Right forelimb (tissue), 1 donor: Measurements from ENCODE around the gene UBE4B.
"Not testable (repeated sequence)": the region's sequence is repeated elsewhere in the genome, so short reads cannot be mapped to it uniquely, and the experiment has no call there.

Experiments
- DNase-seq: peaks from one replicate; pipeline ENCODE4 v3.0.0-alpha.2; 2018

Gene UBE4B

GRCh38 chr1:10213186-10213705, 180.5 kb downstream of the UBE4B start:
- no peak for DNase-seq

- no peak for DNase-seq
Observed at GRCh38 chr1:10216090-10216749, 183.5 kb downstream of the UBE4B start.

DNA sequence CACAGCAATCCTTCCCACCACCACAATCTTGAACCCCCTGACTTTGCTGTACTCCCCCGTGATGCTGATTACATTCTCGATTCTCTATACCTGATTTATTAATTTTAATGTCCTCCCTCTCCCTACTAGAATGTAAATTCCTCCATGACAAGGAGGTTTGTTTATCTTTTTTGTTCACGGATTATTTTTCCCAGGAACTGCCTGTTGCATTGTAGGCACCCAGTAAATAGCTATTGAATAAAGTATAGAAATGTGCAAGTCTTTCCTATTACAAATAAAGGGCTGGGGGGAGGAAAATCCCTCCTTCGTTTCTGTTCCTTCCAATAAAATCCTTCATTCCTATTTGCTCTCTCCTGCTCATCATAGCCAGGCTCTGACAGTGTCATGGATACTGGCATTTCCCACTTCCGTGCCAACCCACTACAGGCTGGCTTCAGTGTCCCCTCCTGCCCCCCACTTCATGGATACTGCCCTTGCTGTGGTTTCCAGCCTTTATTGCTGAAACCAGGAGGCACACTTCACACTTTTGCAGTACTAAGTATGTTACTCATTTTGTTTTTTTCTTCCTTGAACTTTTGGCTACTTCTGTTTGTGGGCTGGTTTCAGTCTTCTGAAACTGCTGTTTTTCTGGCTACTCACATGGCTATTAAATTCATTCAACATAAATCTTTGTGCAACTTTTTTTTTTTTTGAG, 185.1 kb downstream of the UBE4B start:
- no peak for DNase-seq

DNA sequence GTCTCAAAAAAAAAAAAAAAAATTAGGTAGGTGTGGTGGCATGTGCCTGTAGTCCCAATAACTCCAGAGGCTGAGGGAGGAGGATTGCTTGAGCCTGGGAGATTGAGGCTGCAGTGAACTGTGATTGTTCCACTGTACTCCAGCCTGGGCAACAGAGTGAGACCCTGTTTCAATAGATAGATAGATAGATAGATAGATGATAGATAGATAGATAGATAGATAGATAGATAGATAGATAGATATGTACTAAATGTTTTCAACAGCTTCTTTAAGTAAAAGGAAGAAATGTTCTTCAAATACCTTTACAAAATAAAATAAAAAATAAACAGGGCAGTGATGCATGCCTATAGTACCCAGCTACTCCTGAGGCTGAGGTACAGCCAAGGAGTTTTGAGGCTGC, 187.4 kb downstream of the UBE4B start:
- DNase-seq: no peak

GRCh38 chr1:10220657-10221056, 187.9 kb downstream of the UBE4B start:
- DNase-seq: not testable (repeated sequence)

GRCh38 chr1:10225573-10225972, 192.8 kb downstream of the UBE4B start:
- no peak for DNase-seq

DNA sequence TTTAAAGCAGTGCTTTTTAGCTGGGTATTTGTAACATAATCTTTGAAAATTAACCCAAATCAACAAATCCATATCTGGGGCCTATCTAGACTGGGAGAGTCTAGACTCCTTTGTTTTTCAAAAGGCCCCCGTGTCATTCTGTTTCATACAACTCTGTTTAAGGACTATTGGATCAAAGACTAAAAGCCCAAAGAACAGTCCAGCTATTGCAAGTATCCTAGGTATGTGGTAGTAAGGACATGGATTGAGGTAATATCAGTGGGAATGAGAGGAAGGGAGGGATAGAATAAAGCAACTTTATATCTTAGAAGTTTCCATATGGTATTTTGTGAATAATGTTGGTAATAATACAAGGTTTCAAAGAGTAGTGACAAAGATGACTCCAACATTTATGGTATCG, 195.8 kb downstream of the UBE4B start:
- DNase-seq: no peak

GRCh38 chr1:10229903-10230302, 197.1 kb downstream of the UBE4B start:
- DNase-seq: no peak
